Measurements from ENCODE around the gene XPNPEP2.

GRCh38 chrX:129761596-129761995 lies 22.8 kb downstream of the XPNPEP2 start:
- no peak for TF ChIP-seq MEF2A (IDR thresholded peaks at IDR 0.05; ENCODE audit: control insufficient read depth, low read depth, low read length)
- TF ChIP-seq BCL6 (CRISPR knock-in tag; IDR thresholded peaks at IDR 0.05), result no peak
- TF ChIP-seq, protein P1, sequence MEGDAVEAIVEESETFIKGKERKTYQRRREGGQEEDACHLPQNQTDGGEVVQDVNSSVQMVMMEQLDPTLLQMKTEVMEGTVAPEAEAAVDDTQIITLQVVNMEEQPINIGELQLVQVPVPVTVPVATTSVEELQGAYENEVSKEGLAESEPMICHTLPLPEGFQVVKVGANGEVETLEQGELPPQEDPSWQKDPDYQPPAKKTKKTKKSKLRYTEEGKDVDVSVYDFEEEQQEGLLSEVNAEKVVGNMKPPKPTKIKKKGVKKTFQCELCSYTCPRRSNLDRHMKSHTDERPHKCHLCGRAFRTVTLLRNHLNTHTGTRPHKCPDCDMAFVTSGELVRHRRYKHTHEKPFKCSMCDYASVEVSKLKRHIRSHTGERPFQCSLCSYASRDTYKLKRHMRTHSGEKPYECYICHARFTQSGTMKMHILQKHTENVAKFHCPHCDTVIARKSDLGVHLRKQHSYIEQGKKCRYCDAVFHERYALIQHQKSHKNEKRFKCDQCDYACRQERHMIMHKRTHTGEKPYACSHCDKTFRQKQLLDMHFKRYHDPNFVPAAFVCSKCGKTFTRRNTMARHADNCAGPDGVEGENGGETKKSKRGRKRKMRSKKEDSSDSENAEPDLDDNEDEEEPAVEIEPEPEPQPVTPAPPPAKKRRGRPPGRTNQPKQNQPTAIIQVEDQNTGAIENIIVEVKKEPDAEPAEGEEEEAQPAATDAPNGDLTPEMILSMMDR (IDR thresholded peaks at IDR 0.05 in 2 of 3, conservative IDR thresholded peaks at IDR 0.05 in 1 of 3; ENCODE audit: insufficient read depth in 2 of 3, low read depth in 1 of 3, low read length in 3 of 3), result no peak
- TF ChIP-seq, protein P2, sequence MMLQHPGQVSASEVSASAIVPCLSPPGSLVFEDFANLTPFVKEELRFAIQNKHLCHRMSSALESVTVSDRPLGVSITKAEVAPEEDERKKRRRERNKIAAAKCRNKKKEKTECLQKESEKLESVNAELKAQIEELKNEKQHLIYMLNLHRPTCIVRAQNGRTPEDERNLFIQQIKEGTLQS (IDR thresholded peaks at IDR 0.05), result no peak
- TF ChIP-seq, protein P2 (CRISPR knock-in tag; conservative IDR thresholded peaks at IDR 0.05), result no peak
- TF ChIP-seq POLR2A (conservative IDR thresholded peaks at IDR 0.05), result no peak
- no peak for TF ChIP-seq ETV1 (tag; conservative IDR thresholded peaks at IDR 0.05; ENCODE audit: low read depth)

Measured in K562 (cell line).